WERI-Rb-1 (cell line): ENCODE data around the gene CRB3.

Source experiments
- DNase-seq: peaks from one replicate; pipeline ENCODE4 v3.0.0-alpha.2; 2020
- H3K27ac ChIP-seq: fragments of 250-450 bp; sonication (Bioruptor Pico); 2 replicates; pipeline ENCODE4 v1.5.1; 2020; ENCODE audit warnings: mild to moderate bottlenecking, moderate library complexity
- H3K27me3 ChIP-seq: fragments of 250-450 bp; sonication (Bioruptor Pico); 2 replicates; pipeline ENCODE4 v1.5.1; 2021; ENCODE audit warnings: mild to moderate bottlenecking, low read depth, moderate library complexity; ENCODE audit not compliant: insufficient read depth, severe bottlenecking
- H3K36me3 ChIP-seq: fragments of 250-450 bp; sonication (Bioruptor Pico); 2 replicates; pipeline ENCODE4 v1.5.1; 2020; ENCODE audit warnings: mild to moderate bottlenecking, moderate library complexity
- H3K4me3 ChIP-seq: 2 replicates; pipeline ENCODE4 v1.5.1; 2011; ENCODE audit warnings: low read depth, mild to moderate bottlenecking, control low read depth, low read length
- H3K9me3 ChIP-seq: fragments of 250-450 bp; sonication (Bioruptor Pico); 2 replicates; pipeline ENCODE4 v1.5.1; 2021; ENCODE audit warnings: mild to moderate bottlenecking, moderate library complexity; ENCODE audit not compliant: severe bottlenecking
- TF ChIP-seq, protein P1 (sequence below): IDR thresholded peaks from 2 replicates; pipeline ENCODE4 v1.5.1; 2011; ENCODE audit warnings: low read depth, mild to moderate bottlenecking, control low read depth, inconsistent platforms, low read length

CRB3 gene

DNA sequence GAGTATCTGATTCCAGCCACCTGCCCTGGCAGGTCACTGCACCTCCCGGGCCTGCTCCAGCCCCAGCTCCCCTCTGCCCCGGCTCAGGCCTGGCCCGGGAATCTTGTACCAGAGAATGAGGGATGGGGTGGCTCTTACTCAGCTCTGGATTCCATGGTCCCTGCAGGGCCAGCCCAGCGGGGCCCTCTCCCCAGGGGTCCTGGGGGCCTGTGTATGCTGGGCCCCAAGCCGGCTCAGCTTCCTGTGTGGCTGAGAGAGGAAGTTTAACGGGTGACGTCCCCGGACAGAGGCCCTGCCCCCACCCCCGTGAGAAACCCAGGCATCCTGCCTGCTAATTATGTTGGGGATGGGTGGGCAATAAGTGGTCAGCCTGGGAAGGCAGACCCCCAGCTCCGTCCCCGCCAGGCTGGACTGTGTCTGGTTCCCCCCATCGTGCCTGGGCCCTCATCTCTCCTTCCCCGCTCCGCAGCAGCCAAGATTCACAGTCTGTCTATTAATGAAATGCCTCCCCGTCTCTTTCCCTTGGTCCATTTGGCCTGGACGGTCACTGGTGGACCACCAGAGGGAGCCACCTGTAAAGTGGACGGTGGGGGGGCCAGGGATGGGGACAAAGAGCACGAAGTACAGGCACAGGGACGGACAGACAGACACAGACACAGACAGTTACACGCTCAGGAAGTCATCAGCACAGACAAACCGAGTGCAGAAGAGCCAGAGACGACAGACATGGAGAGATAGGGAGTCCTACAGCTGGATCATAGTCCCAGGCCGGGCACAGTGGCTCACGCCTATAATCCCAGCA is 17.7 kb downstream of the CRB3 start, which contains the start of gene DENND1C:
DENND1C (minus strand) TSS at position 247 of the 802 bp plus-strand sequence; CDS start at position 155, 92 bp downstream.
- DNase-seq: peak; percentile 60
- H3K27ac ChIP-seq: no peak within 1 kb of the TSS
- TF ChIP-seq, protein P1, sequence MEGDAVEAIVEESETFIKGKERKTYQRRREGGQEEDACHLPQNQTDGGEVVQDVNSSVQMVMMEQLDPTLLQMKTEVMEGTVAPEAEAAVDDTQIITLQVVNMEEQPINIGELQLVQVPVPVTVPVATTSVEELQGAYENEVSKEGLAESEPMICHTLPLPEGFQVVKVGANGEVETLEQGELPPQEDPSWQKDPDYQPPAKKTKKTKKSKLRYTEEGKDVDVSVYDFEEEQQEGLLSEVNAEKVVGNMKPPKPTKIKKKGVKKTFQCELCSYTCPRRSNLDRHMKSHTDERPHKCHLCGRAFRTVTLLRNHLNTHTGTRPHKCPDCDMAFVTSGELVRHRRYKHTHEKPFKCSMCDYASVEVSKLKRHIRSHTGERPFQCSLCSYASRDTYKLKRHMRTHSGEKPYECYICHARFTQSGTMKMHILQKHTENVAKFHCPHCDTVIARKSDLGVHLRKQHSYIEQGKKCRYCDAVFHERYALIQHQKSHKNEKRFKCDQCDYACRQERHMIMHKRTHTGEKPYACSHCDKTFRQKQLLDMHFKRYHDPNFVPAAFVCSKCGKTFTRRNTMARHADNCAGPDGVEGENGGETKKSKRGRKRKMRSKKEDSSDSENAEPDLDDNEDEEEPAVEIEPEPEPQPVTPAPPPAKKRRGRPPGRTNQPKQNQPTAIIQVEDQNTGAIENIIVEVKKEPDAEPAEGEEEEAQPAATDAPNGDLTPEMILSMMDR: peak; percentile 66
- no peaks in the 10 kb centered on the region for H3K9me3 ChIP-seq
- H3K36me3 ChIP-seq: no peaks in the 10 kb centered on the region
- no peak within 1 kb of the TSS for H3K4me3 ChIP-seq
- no peaks in the 10 kb centered on the region for H3K27me3 ChIP-seq

DNA sequence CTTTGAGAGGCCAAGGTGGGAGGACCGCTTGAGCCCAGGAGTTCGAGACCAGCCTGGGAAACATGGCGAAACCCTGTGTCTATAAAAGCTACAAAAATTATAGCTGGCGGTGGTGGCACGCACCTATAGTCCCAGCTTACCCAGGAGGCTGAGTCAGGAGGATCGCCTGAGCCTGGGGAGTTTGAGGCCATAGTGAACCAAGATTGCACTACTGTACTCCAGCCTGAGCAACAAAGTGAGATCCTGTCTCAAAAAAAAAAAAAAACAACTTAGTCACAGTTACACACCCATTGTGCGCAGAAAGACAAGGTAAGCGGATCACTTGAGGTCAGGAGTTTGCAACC is 18.2 kb downstream of the CRB3 start:
- TF ChIP-seq, protein P1: no peak
- Histone ChIP-seq H3K4me3 (no peak overlapping the region), H3K9me3 (no peaks in the 10 kb centered on the region), H3K27me3 (no peaks in the 10 kb centered on the region), H3K27ac (no peak overlapping the region), H3K36me3 (no peaks in the 10 kb centered on the region)
- no peak for DNase-seq

DNA sequence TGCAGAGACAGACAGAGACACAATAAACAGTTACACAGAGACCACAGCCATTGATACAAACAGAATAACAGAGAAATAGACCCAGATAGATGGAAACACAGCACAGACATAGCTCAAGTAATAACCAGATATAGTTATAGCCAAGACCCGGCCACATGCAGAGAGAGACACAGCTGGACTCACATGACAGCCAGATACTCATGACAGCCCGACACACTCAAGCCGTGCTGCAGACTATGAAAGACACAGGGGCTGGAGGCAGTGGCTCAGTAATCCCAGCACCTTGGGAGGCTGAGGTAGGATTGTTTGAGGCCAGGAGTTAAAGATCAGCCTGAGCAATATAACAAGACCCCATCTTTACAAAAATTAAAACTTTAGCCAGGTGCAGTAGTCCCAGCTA is 19.2 kb downstream of the CRB3 start:
- H3K27ac ChIP-seq: no peak overlapping the region
- no peaks in the 10 kb centered on the region for H3K27me3 ChIP-seq
- no peak for DNase-seq
- no peaks in the 10 kb centered on the region for H3K36me3 ChIP-seq
- H3K4me3 ChIP-seq: no peak overlapping the region
- H3K9me3 ChIP-seq: no peaks in the 10 kb centered on the region
- TF ChIP-seq, protein P1: no peak

DNA sequence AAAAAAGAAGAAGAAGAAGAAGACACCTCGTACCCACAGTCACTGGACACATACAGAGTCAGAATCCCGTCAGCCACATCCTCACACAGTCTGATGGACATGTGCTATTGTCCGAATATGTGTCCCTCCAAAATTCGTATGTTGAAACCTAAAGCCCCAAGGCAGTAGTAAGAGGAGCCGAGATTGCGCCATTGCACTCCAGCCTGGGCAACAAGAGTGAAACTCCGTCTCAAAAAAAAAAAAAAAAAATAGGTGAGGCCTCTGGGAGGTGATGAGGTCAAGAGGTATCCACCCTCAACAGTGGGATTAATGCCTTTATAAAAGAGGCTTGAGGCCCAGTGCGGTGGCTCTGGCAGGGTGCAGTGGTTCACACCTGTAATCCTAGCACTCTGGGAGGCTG is 20.2 kb downstream of the CRB3 start:
- Histone ChIP-seq H3K4me3 (no peak overlapping the region), H3K27ac (no peak overlapping the region), H3K9me3 (no peaks in the 10 kb centered on the region), H3K27me3 (no peaks in the 10 kb centered on the region), H3K36me3 (no peaks in the 10 kb centered on the region)
- DNase-seq: no peak
- TF ChIP-seq, protein P1: no peak

DNA sequence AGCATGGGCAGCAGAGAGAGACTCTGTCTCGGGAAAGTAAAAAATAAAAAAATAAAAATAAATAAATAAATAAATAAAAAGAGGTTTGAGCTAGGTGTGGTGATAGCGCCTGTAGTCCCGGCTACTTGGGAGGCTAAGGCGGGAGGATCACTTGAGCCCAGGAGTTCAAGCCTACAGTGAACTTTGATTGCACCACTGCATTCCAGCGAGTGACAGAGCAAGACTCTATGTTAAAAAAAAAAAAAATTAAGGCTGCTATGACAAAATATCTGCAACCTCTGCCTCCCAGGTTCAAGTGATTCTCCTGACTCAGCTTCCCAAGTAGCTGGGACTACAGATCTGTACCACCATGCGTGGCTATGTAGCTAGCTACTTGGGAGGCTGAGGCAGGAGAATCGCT is 20.8 kb downstream of the CRB3 start:
- no peaks in the 10 kb centered on the region for H3K36me3 ChIP-seq
- no peaks in the 10 kb centered on the region for H3K9me3 ChIP-seq
- H3K27ac ChIP-seq: no peak overlapping the region
- H3K4me3 ChIP-seq: no peak overlapping the region
- DNase-seq: no peak
- TF ChIP-seq, protein P1: no peak
- H3K27me3 ChIP-seq: no peaks in the 10 kb centered on the region
